K562 (cell line): ENCODE data around the gene FOXN3. TPM values are rescaled to one million over a fixed set of nuclear protein-coding genes. Genes with fewer than 3 reads are reported as not detected.

Experiments
- ATAC-seq: fragments of 200-7000 bp; cut with Tn5 transposase; 3 replicates; pipeline ENCODE4 v1.9.1; 2020; ENCODE audit warnings: moderate library complexity
- BruUV-seq: library from RNA; stranded (reverse); fragments of 400-500 nt; replicated peaks from 2 replicates; lab custom pipeline; 2021; lab: Mats Ljungman, UMichigan
- CTCF ChIA-PET: fragments of 300-600 bp; formaldehyde crosslinking; extraction: SDS; loops from one replicate; lab custom pipeline; 2021; ENCODE audit warnings: low intra/inter-chr PET ratio; lab: Yijun Ruan, JAX
- POLR2A ChIA-PET: fragments of 300-600, 350-650 bp; sonication (Branson Sonifier 250); formaldehyde crosslinking; extraction: SDS; loops from one replicate; lab custom pipeline; 2021; ENCODE audit warnings: antibody characterized with exemption, inconsistent platforms; lab: Yijun Ruan, JAX
- DNase-seq, 4 experiments: peaks; one replicate each; pipeline versions ENCODE4 v3.0.0 to v3.0.0-alpha.2; 2011 to 2018; ENCODE audit warnings: low spot score in 3 of 4, mixed read lengths in 3 of 4; ENCODE audit errors: extremely low read depth in 1 of 4
- FAIRE-seq: peaks from 2 replicates; lab custom pipeline; 2011; peaks lifted over from hg19 to GRCh38; lab: Jason Lieb, UNC
- H2AFZ ChIP-seq: 2 replicates; pipeline ENCODE4 v1.6.0; 2011; ENCODE audit warnings: low read depth, low read length, control low read depth, inconsistent platforms
- H3K27ac ChIP-seq: fragments of 200-600 bp; 3 replicates; pipeline ENCODE4 v1.8.0; 2011; ENCODE audit warnings: low read depth, mild to moderate bottlenecking, control low read depth, inconsistent platforms, low read length, moderate library complexity, mixed read lengths; ENCODE audit errors: extremely low read depth
- H3K27me3 ChIP-seq, 2 experiments: fragments of 300-600 bp in 1 of 2; 2 replicates in 1 of 2; 3 replicates in 1 of 2; pipeline versions ENCODE4 v1.6.0 to v1.8.0; 2011; ENCODE audit warnings: inconsistent platforms in 2 of 2, low read length in 2 of 2, mild to moderate bottlenecking in 1 of 2, mixed read lengths in 1 of 2, moderate library complexity in 1 of 2; ENCODE audit not compliant: control insufficient read depth in 2 of 2, insufficient read depth in 2 of 2
- H3K36me3 ChIP-seq: fragments of 300-600 bp; 3 replicates; pipeline ENCODE4 v1.8.0; 2011; ENCODE audit warnings: mild to moderate bottlenecking, low read length, inconsistent platforms; ENCODE audit not compliant: control insufficient read depth, insufficient read depth
- H3K4me1 ChIP-seq, 2 experiments: fragments of 200-600 bp in 1 of 2; replicated peaks in 1 of 2; 2 replicates in 1 of 2; 3 replicates in 1 of 2; pipeline versions ENCODE4 v1.5.1 to v1.8.0; 2011; ENCODE audit warnings: inconsistent platforms in 2 of 2, low read length in 2 of 2, mild to moderate bottlenecking in 1 of 2, mixed read lengths in 1 of 2, moderate library complexity in 1 of 2; ENCODE audit not compliant: control insufficient read depth in 2 of 2, insufficient read depth in 2 of 2
- H3K4me2 ChIP-seq: 2 replicates; pipeline ENCODE4 v1.6.1; 2011; ENCODE audit warnings: low read length, control low read depth, inconsistent platforms, mixed read lengths; ENCODE audit not compliant: insufficient read depth
- H3K4me3 ChIP-seq: fragments of 200-600 bp; sonication (generic), shearing (Covaris generic); 2 replicates; pipeline ENCODE4 v1.5.1; 2016; ENCODE audit warnings: control low read depth, inconsistent platforms
- H3K79me2 ChIP-seq: fragments of 200-600 bp; 3 replicates; pipeline ENCODE4 v1.8.0; 2011; ENCODE audit warnings: low read length, inconsistent platforms; ENCODE audit not compliant: control insufficient read depth, insufficient read depth
- H3K9ac ChIP-seq, 2 experiments: 2 replicates each; pipeline versions ENCODE4 v1.6.0 to v1.6.1; 2011; ENCODE audit warnings: low read depth in 2 of 2, low read length in 2 of 2, control low read depth in 1 of 2, inconsistent platforms in 1 of 2, mild to moderate bottlenecking in 1 of 2, mixed read lengths in 1 of 2; ENCODE audit not compliant: insufficient read depth in 1 of 2
- H3K9me1 ChIP-seq: one replicate; pipeline ENCODE4 v1.6.0; 2011; ENCODE audit warnings: inconsistent platforms, mild to moderate bottlenecking, low read length, moderate library complexity; ENCODE audit not compliant: control insufficient read depth, insufficient read depth
- H3K9me3 ChIP-seq: replicated peaks from 2 replicates; pipeline ENCODE4 v1.5.1; 2011; ENCODE audit warnings: low read depth, low read length, inconsistent platforms; ENCODE audit not compliant: control insufficient read depth, insufficient read depth
- H4K20me1 ChIP-seq: replicated peaks from 2 replicates; pipeline ENCODE4 v1.6.1; 2011; ENCODE audit warnings: low read length, inconsistent platforms, mixed read lengths; ENCODE audit not compliant: control insufficient read depth, insufficient read depth
- ATF7 ChIP-seq: fragments of 450-650 bp; IDR thresholded peaks from 2 replicates; pipeline ENCODE4 v1.7.1; 2014; ENCODE audit warnings: mild to moderate bottlenecking, moderate library complexity
- BRCA1 ChIP-seq, 2 experiments: fragments of 450-650 bp in 1 of 2; sonication (generic) in 1 of 2; formaldehyde crosslinking in 1 of 2; IDR thresholded peaks; 2 replicates each; pipeline versions ENCODE4 v1.5.0 to v1.6.1; 2017 to 2020; ENCODE audit warnings: mild to moderate bottlenecking in 1 of 2, missing genetic modification reagents in 1 of 2
- DLX4 ChIP-seq: fragments of 250-450 bp; sonication (Bioruptor Pico); IDR thresholded peaks from 2 replicates; pipeline ENCODE4 v1.6.1; 2021; ENCODE audit warnings: mild to moderate bottlenecking
- KLF13 ChIP-seq: fragments of 450-650 bp; IDR thresholded peaks from 2 replicates; pipeline ENCODE4 v1.6.1; 2016; ENCODE audit warnings: missing genetic modification characterization, low read depth, mild to moderate bottlenecking, missing compliant biosample characterization, moderate library complexity, borderline replicate concordance
- LARP7 ChIP-seq: fragments of 450-650 bp; IDR thresholded peaks from 2 replicates; pipeline ENCODE4 v1.6.1; 2016
- PCBP2 ChIP-seq: fragments of 200-400 bp; formaldehyde crosslinking; IDR thresholded peaks from 2 replicates; pipeline ENCODE4 v1.6.1; 2018; ENCODE audit warnings: low read length, low read depth, mild to moderate bottlenecking, moderate library complexity; ENCODE audit not compliant: poor library complexity, severe bottlenecking
- PKNOX1 ChIP-seq: fragments of 450-650 bp; IDR thresholded peaks from 2 replicates; pipeline ENCODE4 v1.6.1; 2016
- RBM25 ChIP-seq: fragments of 200-400 bp; formaldehyde crosslinking; IDR thresholded peaks from 2 replicates; pipeline ENCODE4 v1.6.1; 2018; ENCODE audit warnings: low read length, low read depth, moderate library complexity; ENCODE audit not compliant: severe bottlenecking
- RFX7 ChIP-seq: fragments of 250-450 bp; sonication (Bioruptor Pico); IDR thresholded peaks from 2 replicates; pipeline ENCODE4 v1.5.1; 2021; ENCODE audit warnings: mild to moderate bottlenecking
- TRIM25 ChIP-seq: fragments of 450-650 bp; IDR thresholded peaks from 2 replicates; pipeline ENCODE4 v1.7.0; 2016; ENCODE audit warnings: borderline replicate concordance
- YY1 ChIP-seq, 3 experiments: IDR thresholded peaks; 2 replicates each; pipeline ENCODE4 v1.6.1; 2011; ENCODE audit warnings: low read length in 2 of 3, mild to moderate bottlenecking in 2 of 3, moderate library complexity in 2 of 3, borderline replicate concordance in 1 of 3, control low read depth in 1 of 3, low read depth in 1 of 3; ENCODE audit not compliant: insufficient read depth in 3 of 3, insufficient replicate concordance in 2 of 3, control insufficient read depth in 1 of 3, insufficient read length in 1 of 3; ENCODE audit errors: extremely low read depth in 1 of 3
- ZKSCAN3 ChIP-seq: fragments of 250-450 bp; sonication (Bioruptor Pico); IDR thresholded peaks from 2 replicates; pipeline ENCODE4 v1.4.0; 2020
- ZNF280B ChIP-seq: fragments of 250-450 bp; sonication (Bioruptor Pico); IDR thresholded peaks from 2 replicates; pipeline ENCODE4 v1.5.1; 2021; ENCODE audit warnings: mild to moderate bottlenecking
- WGBS: fragments of 100-300 bp; shearing (Covaris generic); methylation state at CpG from one replicate; pipeline ENCODE4 v1.1.6; 2016; ENCODE audit warnings: low coverage, mixed read lengths; ENCODE audit not compliant: insufficient coverage; ENCODE audit errors: missing lambda C conversion rate; 5-methylcytosine and 5-hydroxymethylcytosine counted together
- in situ Hi-C: fragments of 300-500 bp; cut with MboI; formaldehyde crosslinking; loops from 4 replicates; pipeline ENCODE4 v1.15.0; 2018; ENCODE audit warnings: inconsistent platforms, mixed read lengths
- intact Hi-C: fragments of 100-400 bp; cut with micrococcal nuclease; formaldehyde crosslinking; loops from 2 replicates; pipeline ENCODE4 v1.14.2; 2022
- polyA plus RNA-seq, 8 experiments: library from polyadenylated mRNA; depleted of rRNA in 4 of 8; stranded (reverse) in 5 of 8; unstranded in 3 of 8; fragments of >200 nt; fragmentation: Nextera tagmentation in 2 of 8; fragmentation: Illumina TruSeq in 1 of 8; extraction: Ambion mirVana in 2 of 8; extraction: Trizol in 1 of 8; gene quantifications; 2 replicates each; pipeline versions ENCODE4 v1.2.1 to v1.2.3, GENCODE V29; 2011 to 2014; ENCODE audit warnings: inconsistent platforms in 1 of 8, missing spikeins in 1 of 8
- total RNA-seq, 7 experiments: library from RNA; depleted of rRNA in 6 of 7; stranded (reverse); fragments of >200 nt in 6 of 7; fragmentation: Illumina TruSeq in 2 of 7; extraction: Trizol in 2 of 7; gene quantifications; 2 replicates each; pipeline versions ENCODE4 v1.2.1 to v1.2.3, GENCODE V29; 2011 to 2021; ENCODE audit warnings: low replicate concordance in 1 of 7

The FOXN3 gene
- total and polyA plus RNA-seq, 9 of the 15 experiments (the other 6 are each of a cell fraction or from before 2014, with no cell fraction given) = 0.07 to 1.3 (median 0.40) TPM

GRCh38 chr14:89202413-89203190 is 214.4 kb downstream of the FOXN3 start:
- no peak overlapping the region for H3K27ac ChIP-seq
- no peak overlapping the region for H3K4me3 ChIP-seq
- H2AFZ ChIP-seq = no peak overlapping the region
- POLR2A ChIA-PET = no interaction called here
- H3K79me2 ChIP-seq = no peaks in the 10 kb centered on the region
- no peaks in the 10 kb centered on the region; a peak in 2 of 5 replicates for H3K4me1 ChIP-seq
- no peak for FAIRE-seq
- ATAC-seq = no peak
- no peak for DNase-seq
- H3K27me3 ChIP-seq = peaks cover 0 to 38% of the 10 kb centered on the region in 2 experiments; a peak in 2 of 5 replicates
- in situ Hi-C loops (no loop called here), intact Hi-C loops (no loop called here)
- WGBS = 0% methylated on average over 8 of the region's 10 CpGs
- BruUV-seq = no TSS peak
- no peaks in the 10 kb centered on the region for H3K9me3 ChIP-seq
- no peak overlapping the region for H3K4me2 ChIP-seq
- CTCF ChIA-PET = no interaction called here
- H3K9ac ChIP-seq = no peak overlapping the region
- H3K36me3 ChIP-seq = no peaks in the 10 kb centered on the region
- TF ChIP-seq RFX7 (CRISPR knock-in tag) (no peak), KLF13 (no peak), ATF7 (no peak), LARP7 (no peak), DLX4 (no peak), RBM25 (no peak), PKNOX1 (no peak), ZNF280B (CRISPR knock-in tag) (no peak), ZKSCAN3 (CRISPR knock-in tag) (no peak), BRCA1 (IDR thresholded peaks at IDR 0.05) (no peak), BRCA1 (CRISPR knock-in tag; IDR thresholded peaks at IDR 0.05) (no peak), YY1 (IDR thresholded peaks at IDR 0.05; ENCODE audit: borderline replicate concordance in 1 of 3, control insufficient read depth in 1 of 3, extremely low read depth in 1 of 3, insufficient read depth in 3 of 3, insufficient read length in 1 of 3, insufficient replicate concordance in 2 of 3, low read depth in 1 of 3, low read length in 2 of 3) (no peak), PCBP2 (no peak), TRIM25 (no peak)
- no peaks in the 10 kb centered on the region for H4K20me1 ChIP-seq
- H3K9me1 ChIP-seq = no peaks in the 10 kb centered on the region
